Activated CD4-positive, alpha-beta T cell treated with anti-CD3 and anti-CD28 coated beads, Interleukin-2, amount 50 U/mL, for 4 hours (primary cell): ENCODE data around the gene HTT.

Source experiments
- DNase-seq, 2 experiments: peaks; one replicate each; pipeline ENCODE4 v3.0.0-alpha.2; 2020

Gene HTT

GRCh38 chr4:3074078-3074845 is at the start of gene HTT, which contains the start of gene HTT-AS:
Gene HTT, plus strand, starts transcription at chr4:3074681. Its CDS starts 145 bp downstream, at chr4:3074826.
Gene HTT-AS, minus strand, starts transcription at chr4:3074538.
- DNase-seq = peak; percentile 97

- DNase-seq = no peak
These were observed 48.6 kb upstream of the HTT start for GRCh38 chr4:3025881-3026280.

GRCh38 chr4:3026540-3026939 is 47.9 kb upstream of the HTT start:
- DNase-seq = no peak

GRCh38 chr4:3029464-3029863 is 45.0 kb upstream of the HTT start:
- no peak for DNase-seq

- no peak for DNase-seq
These were observed 43.7 kb upstream of the HTT start for GRCh38 chr4:3030566-3031356.

GRCh38 chr4:3031357-3032082 is 43.0 kb upstream of the HTT start:
- no peak for DNase-seq

GRCh38 chr4:3034231-3034630 is 40.2 kb upstream of the HTT start:
- DNase-seq = no peak

GRCh38 chr4:3035249-3035648 is 39.2 kb upstream of the HTT start:
- DNase-seq = no peak

- no peak for DNase-seq
These were observed 38.8 kb upstream of the HTT start for GRCh38 chr4:3035674-3036073.

GRCh38 chr4:3036131-3036952 is 38.1 kb upstream of the HTT start:
- DNase-seq = no peak

- no peak for DNase-seq
These were observed 36.5 kb upstream of the HTT start for GRCh38 chr4:3037957-3038461.

- DNase-seq = no peak
These were observed 34.6 kb upstream of the HTT start for GRCh38 chr4:3039706-3040366.

- no peak for DNase-seq
These were observed 33.9 kb upstream of the HTT start for GRCh38 chr4:3040452-3041191.

GRCh38 chr4:3041192-3042142 is 33.0 kb upstream of the HTT start:
- peak in 1 of 2 experiments; percentile 16 for DNase-seq

- no peak for DNase-seq
These were observed 32.3 kb upstream of the HTT start for GRCh38 chr4:3042226-3042625.

- no peak for DNase-seq
These were observed 31.0 kb upstream of the HTT start for GRCh38 chr4:3043282-3044020.

- peak; percentile 27 to 28 for DNase-seq
These were observed 29.3 kb upstream of the HTT start for GRCh38 chr4:3044870-3045819.

GRCh38 chr4:3046162-3046561 is 28.3 kb upstream of the HTT start:
- no peak for DNase-seq
